Measurements from ENCODE around the gene EMILIN3.

DNA sequence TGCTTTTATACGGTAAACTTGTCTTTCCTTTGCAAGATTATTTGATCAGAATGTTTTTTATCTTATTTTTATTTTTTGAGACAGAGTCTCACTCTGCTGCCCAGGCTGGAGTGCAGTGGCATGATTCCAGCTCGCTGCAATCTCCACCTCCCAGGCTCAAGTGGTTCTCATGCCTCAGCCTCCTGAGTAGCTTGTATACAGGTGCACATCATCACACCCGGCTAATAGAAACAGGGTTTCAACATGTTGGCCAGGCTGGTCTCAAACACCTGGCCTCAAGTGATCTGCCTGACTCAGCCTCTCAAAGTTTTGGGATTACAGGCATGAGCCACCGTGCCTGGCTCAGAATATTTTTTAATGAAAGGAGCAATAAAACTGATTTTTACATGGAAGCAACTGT is 34.9 kb downstream of the EMILIN3 start:
- TF ChIP-seq ZNF274 (IDR thresholded peaks at IDR 0.05; ENCODE audit: low read depth, low read length) (no peak), YY1 (IDR thresholded peaks at IDR 0.05; ENCODE audit: insufficient read depth, insufficient read length) (no peak), SUZ12 (IDR thresholded peaks at IDR 0.05; ENCODE audit: extremely low read depth, insufficient read depth, insufficient read length) (no peak)
